RWPE2 (cell line): ENCODE measurements around the gene MAGI1.

Source experiments
- ATAC-seq: fragments of 200-7000 bp; cut with Tn5 transposase; 3 replicates; pipeline ENCODE4 v1.9.1; 2021; ENCODE audit warnings: low read depth
- DNase-seq: peaks from one replicate; pipeline ENCODE4 v3.0.0-alpha.2; 2020; ENCODE audit warnings: low spot score
- H3K27ac ChIP-seq: fragments of 450-650 bp; 2 replicates; pipeline ENCODE4 v1.5.1; 2017; ENCODE audit warnings: mild to moderate bottlenecking; ENCODE audit not compliant: poor library complexity, severe bottlenecking
- H3K27me3 ChIP-seq: fragments of 250-450 bp; sonication (Bioruptor Pico); 2 replicates; pipeline ENCODE4 v1.5.1; 2021; ENCODE audit warnings: mild to moderate bottlenecking, moderate library complexity; ENCODE audit not compliant: insufficient read depth, poor library complexity, severe bottlenecking
- H3K36me3 ChIP-seq: fragments of 250-450 bp; sonication (Bioruptor Pico); 2 replicates; pipeline ENCODE4 v1.5.1; 2020; ENCODE audit warnings: low read depth, mild to moderate bottlenecking, moderate library complexity
- H3K4me1 ChIP-seq: fragments of 250-450 bp; sonication (Bioruptor Pico); 2 replicates; pipeline ENCODE4 v1.5.1; 2021; ENCODE audit warnings: mild to moderate bottlenecking, moderate library complexity; ENCODE audit not compliant: insufficient read depth, poor library complexity, severe bottlenecking
- H3K4me3 ChIP-seq: fragments of 250-450 bp; sonication (Bioruptor Pico); 2 replicates; pipeline ENCODE4 v1.5.1; 2021; ENCODE audit warnings: mild to moderate bottlenecking, moderate library complexity; ENCODE audit not compliant: severe bottlenecking
- H3K9me3 ChIP-seq: fragments of 250-450 bp; sonication (Bioruptor Pico); 2 replicates; pipeline ENCODE4 v1.5.1; 2021; ENCODE audit warnings: mild to moderate bottlenecking, moderate library complexity; ENCODE audit not compliant: severe bottlenecking
- TF ChIP-seq, protein P1 (sequence below): fragments of 450-650 bp; IDR thresholded peaks from one replicate; pipeline ENCODE4 v1.5.1; 2017; ENCODE audit warnings: mild to moderate bottlenecking, moderate library complexity; ENCODE audit not compliant: poor library complexity, severe bottlenecking

MAGI1 gene

DNA sequence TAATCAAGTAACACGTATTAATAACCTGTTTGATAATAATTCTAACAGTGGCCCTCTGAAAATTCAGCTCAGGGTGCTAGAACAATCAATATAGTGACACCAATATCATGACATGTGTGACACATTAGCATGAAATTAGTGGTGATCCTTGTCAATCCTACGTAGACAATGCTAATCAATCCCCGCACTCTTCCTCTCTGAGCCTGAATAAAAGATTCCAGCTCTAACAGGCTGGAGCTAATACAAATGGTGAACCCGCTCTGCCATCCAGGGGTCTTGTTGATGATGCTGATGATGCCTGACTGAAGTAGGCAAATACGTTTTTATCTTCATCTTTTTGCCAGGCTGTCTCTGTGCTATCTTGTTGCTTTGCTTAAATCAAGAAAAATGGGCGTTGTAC lies 462.5 kb downstream of the MAGI1 start:
- Histone ChIP-seq H3K4me3 (no peak overlapping the region), H3K36me3 (no peaks in the 10 kb centered on the region), H3K27me3 (no peaks in the 10 kb centered on the region), H3K4me1 (peaks cover 34% of the 10 kb centered on the region), H3K27ac (peak overlapping the region; percentile 61), H3K9me3 (no peaks in the 10 kb centered on the region)
- DNase-seq (no peak), ATAC-seq (no peak)
- TF ChIP-seq, protein P1, sequence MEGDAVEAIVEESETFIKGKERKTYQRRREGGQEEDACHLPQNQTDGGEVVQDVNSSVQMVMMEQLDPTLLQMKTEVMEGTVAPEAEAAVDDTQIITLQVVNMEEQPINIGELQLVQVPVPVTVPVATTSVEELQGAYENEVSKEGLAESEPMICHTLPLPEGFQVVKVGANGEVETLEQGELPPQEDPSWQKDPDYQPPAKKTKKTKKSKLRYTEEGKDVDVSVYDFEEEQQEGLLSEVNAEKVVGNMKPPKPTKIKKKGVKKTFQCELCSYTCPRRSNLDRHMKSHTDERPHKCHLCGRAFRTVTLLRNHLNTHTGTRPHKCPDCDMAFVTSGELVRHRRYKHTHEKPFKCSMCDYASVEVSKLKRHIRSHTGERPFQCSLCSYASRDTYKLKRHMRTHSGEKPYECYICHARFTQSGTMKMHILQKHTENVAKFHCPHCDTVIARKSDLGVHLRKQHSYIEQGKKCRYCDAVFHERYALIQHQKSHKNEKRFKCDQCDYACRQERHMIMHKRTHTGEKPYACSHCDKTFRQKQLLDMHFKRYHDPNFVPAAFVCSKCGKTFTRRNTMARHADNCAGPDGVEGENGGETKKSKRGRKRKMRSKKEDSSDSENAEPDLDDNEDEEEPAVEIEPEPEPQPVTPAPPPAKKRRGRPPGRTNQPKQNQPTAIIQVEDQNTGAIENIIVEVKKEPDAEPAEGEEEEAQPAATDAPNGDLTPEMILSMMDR: no peak

DNA sequence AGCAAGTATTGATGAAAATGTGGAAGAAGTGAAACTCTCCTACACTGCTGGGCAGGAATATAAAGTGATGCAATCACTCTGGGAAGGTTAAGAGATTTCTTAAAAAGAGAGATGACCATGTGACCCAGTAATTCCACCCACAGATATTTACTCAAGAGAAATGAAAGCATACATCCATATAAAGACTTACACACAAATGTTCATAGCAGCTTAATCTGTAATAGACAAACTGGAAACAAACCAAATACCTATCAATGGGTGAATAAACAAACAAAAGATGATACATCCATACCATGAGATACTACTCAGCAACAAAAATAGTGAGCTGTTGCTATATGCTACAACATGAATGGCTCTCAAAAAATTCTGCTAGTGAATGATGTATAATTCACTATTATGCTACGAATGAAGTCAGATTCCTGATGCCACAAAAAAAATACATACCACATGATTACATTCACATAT lies 463.3 kb downstream of the MAGI1 start:
- H3K4me1 ChIP-seq: peaks cover 34% of the 10 kb centered on the region
- TF ChIP-seq, protein P1: no peak
- no peak for DNase-seq
- H3K9me3 ChIP-seq: no peaks in the 10 kb centered on the region
- no peaks in the 10 kb centered on the region for H3K36me3 ChIP-seq
- no peaks in the 10 kb centered on the region for H3K27me3 ChIP-seq
- H3K27ac ChIP-seq: peak overlapping the region; percentile 61
- H3K4me3 ChIP-seq: no peak overlapping the region
- peak; percentile 95 for ATAC-seq

DNA sequence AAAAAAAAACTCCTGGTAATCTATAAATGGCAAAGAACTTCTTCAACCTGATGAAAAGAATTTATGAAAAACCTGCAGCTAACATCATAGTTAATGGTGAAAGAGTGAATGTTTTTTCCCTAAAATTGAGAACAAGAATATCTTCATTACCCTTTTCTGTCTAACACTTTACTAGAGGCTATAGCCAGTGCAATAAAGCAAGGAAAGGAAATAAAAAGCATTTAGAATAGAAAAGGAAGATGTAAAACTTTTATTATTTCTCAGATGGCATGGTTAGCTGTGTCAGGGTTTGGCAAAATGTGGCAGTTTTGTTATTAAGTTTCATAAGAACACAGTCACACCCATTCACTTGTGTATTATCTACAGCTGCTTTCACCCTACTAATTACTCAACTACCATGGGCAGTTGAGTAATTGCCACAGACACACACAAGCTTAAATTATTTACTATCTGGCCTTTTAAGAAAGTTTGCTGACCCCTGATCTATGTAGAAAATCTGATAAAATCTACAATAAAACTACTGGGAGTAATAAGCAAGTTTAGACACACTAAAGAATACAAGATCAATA lies 465.1 kb downstream of the MAGI1 start:
- ATAC-seq (no peak), DNase-seq (no peak)
- Histone ChIP-seq H3K9me3 (no peaks in the 10 kb centered on the region), H3K4me3 (no peak overlapping the region), H3K27ac (no peak overlapping the region), H3K27me3 (no peaks in the 10 kb centered on the region), H3K4me1 (peaks cover 34% of the 10 kb centered on the region), H3K36me3 (no peaks in the 10 kb centered on the region)
- TF ChIP-seq, protein P1: no peak

DNA sequence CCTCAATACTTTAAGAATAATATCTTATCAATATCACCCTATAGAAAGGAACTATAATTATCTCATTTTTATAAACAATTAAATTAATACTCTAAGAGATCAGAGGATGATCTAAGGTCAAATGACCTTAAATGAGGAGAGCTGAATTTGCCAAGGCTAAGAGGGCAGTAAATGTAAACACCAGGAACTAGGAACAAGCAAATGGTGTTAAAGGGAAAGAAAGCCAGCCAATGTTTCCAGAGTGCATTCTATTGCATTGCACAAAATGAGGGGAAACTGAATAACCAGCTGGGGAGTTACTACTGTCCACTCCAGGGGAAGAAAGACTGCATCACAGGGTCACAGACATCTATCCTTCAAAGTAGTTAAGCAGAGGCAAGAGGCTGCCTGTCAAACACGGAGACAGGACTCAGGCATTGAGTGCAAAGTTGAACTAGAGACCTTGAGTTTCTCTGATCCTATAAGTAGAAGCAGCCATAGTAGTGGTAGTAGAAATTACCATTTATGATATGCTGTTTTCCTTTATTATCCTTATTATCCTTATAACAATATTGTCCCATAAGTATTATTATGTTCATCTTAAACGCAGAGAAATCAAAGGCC lies 466.4 kb downstream of the MAGI1 start:
- Histone ChIP-seq H3K4me3 (no peak overlapping the region), H3K27ac (no peak overlapping the region), H3K4me1 (peaks cover 32% of the 10 kb centered on the region), H3K27me3 (no peaks in the 10 kb centered on the region), H3K9me3 (no peaks in the 10 kb centered on the region), H3K36me3 (no peaks in the 10 kb centered on the region)
- TF ChIP-seq, protein P1: no peak
- DNase-seq (no peak), ATAC-seq (no peak)

DNA sequence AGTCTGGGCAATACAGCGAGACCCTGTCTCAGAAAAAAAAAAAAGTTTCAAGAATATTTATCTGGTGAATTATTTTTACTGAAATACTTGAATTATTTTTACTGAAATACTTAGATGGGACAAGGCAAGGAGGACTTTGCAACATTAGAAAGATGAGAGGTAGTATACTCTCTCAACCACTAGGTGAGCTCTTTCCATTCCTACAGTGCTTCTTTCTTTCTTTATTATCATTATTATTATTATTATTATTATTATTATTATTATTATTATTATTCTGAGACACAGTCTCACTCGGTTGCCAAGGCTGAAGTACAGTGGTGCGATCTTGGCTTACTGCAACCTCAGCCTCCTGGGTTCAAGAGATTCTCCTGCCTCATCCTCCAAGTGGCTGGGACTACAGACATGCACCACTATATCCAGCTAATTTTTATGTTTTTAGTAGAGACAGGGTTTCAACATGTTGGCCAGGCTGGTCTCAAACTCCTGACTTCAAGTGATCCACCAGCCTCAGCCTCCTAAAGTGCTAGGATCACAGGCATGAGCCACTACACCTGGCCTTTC lies 468.8 kb downstream of the MAGI1 start:
- no peak overlapping the region for H3K4me3 ChIP-seq
- H3K4me1 ChIP-seq: peaks cover 11% of the 10 kb centered on the region
- no peaks in the 10 kb centered on the region for H3K36me3 ChIP-seq
- TF ChIP-seq, protein P1: peak; percentile 16
- ATAC-seq: no peak
- H3K9me3 ChIP-seq: no peaks in the 10 kb centered on the region
- H3K27me3 ChIP-seq: no peaks in the 10 kb centered on the region
- DNase-seq: no peak
- no peak overlapping the region for H3K27ac ChIP-seq
